CD14-positive monocyte (primary cell): ENCODE data around the gene LEF1. TPM values are rescaled to one million over a fixed set of nuclear protein-coding genes. Genes with fewer than 3 reads are reported as not detected.

ENCODE experiments used
- DNase-seq, 3 donors: peaks; one replicate each; pipeline ENCODE4 v3.0.0-alpha.2; 2011 to 2022
- H2AFZ ChIP-seq: 2 replicates; pipeline ENCODE4 v1.6.0; 2012; ENCODE audit warnings: mild to moderate bottlenecking, low read depth, low read length, inconsistent platforms; ENCODE audit not compliant: insufficient read depth, poor library complexity, severe bottlenecking
- H3K27ac ChIP-seq, 2 donors: 1 replicate in 1 of 2; 2 replicates in 1 of 2; pipeline ENCODE4 v1.5.1; 2012 to 2013; ENCODE audit warnings: low read length in 2 of 2, control low read depth in 1 of 2, inconsistent platforms in 1 of 2, low read depth in 1 of 2, mild to moderate bottlenecking in 1 of 2
- H3K27me3 ChIP-seq, 2 donors: one replicate each; pipeline versions ENCODE4 v1.6.0 to v1.6.1; 2011 to 2013; ENCODE audit warnings: low read length in 2 of 2; ENCODE audit not compliant: control insufficient read depth in 2 of 2, insufficient read depth in 2 of 2
- H3K36me3 ChIP-seq, 2 donors: replicated peaks in 1 of 2; 1 replicate in 1 of 2; 2 replicates in 1 of 2; pipeline versions ENCODE4 v1.5.1 to v1.6.1; 2012 to 2013; ENCODE audit warnings: low read length in 2 of 2, control low read depth in 1 of 2, inconsistent platforms in 1 of 2, mild to moderate bottlenecking in 1 of 2; ENCODE audit not compliant: insufficient read depth in 2 of 2, control insufficient read depth in 1 of 2
- H3K4me1 ChIP-seq, 2 donors: 1 replicate in 1 of 2; 2 replicates in 1 of 2; pipeline versions ENCODE4 v1.5.1 to v1.6.1; 2012 to 2013; ENCODE audit warnings: low read length in 2 of 2, control low read depth in 1 of 2, inconsistent platforms in 1 of 2, mild to moderate bottlenecking in 1 of 2, moderate library complexity in 1 of 2; ENCODE audit not compliant: insufficient read depth in 2 of 2, control insufficient read depth in 1 of 2
- H3K4me2 ChIP-seq: replicated peaks from 2 replicates; pipeline ENCODE3; 2012; ENCODE audit warnings: low read length, moderate library complexity, mild to moderate bottlenecking; ENCODE audit not compliant: poor library complexity, severe bottlenecking; ENCODE audit errors: extremely low read depth
- H3K4me3 ChIP-seq, 3 experiments: fragments of 200-600 bp in 1 of 3; sonication (generic) in 1 of 3; replicated peaks in 1 of 3; 1 replicate in 2 of 3; 2 replicates in 1 of 3; pipeline ENCODE4 v1.5.1; 2011 to 2013; ENCODE audit warnings: low read length in 3 of 3, mild to moderate bottlenecking in 3 of 3, control low read depth in 2 of 3, low read depth in 2 of 3, inconsistent platforms in 1 of 3, moderate library complexity in 1 of 3
- H3K79me2 ChIP-seq: 2 replicates; pipeline ENCODE4 v1.6.0; 2012; ENCODE audit warnings: mild to moderate bottlenecking, control low read depth, inconsistent platforms, low read length, moderate library complexity; ENCODE audit not compliant: insufficient read depth
- H3K9ac ChIP-seq: 2 replicates; pipeline ENCODE4 v1.6.0; 2017; ENCODE audit warnings: low read length, mild to moderate bottlenecking; ENCODE audit not compliant: insufficient read depth, poor library complexity, severe bottlenecking
- H3K9me3 ChIP-seq, 2 donors: replicated peaks in 1 of 2; 1 replicate in 1 of 2; 2 replicates in 1 of 2; pipeline versions ENCODE4 v1.5.1 to v1.6.1; 2012 to 2013; ENCODE audit warnings: low read length in 2 of 2, control low read depth in 1 of 2; ENCODE audit not compliant: control insufficient read depth in 1 of 2, insufficient read depth in 1 of 2
- H4K20me1 ChIP-seq: 2 replicates; pipeline ENCODE4 v1.6.0; 2012; ENCODE audit warnings: mild to moderate bottlenecking, low read length, control low read depth, moderate library complexity; ENCODE audit not compliant: insufficient read depth
- H3K27ac Mint-ChIP-seq, 7 donors: one replicate each; pipeline ENCODE4 v1.8.0; 2020; ENCODE audit warnings: mild to moderate bottlenecking in 7 of 7, mixed read lengths in 7 of 7, moderate library complexity in 6 of 7, inconsistent platforms in 2 of 7
- H3K27me3 Mint-ChIP-seq, 3 donors: one replicate each; pipeline ENCODE4 v1.8.0; 2021 to 2022; ENCODE audit warnings: low read depth in 3 of 3, mild to moderate bottlenecking in 3 of 3, mixed read lengths in 3 of 3, moderate library complexity in 3 of 3, inconsistent platforms in 1 of 3
- H3K36me3 Mint-ChIP-seq, 2 donors: one replicate each; pipeline ENCODE4 v1.8.0; 2020; ENCODE audit warnings: mixed read lengths in 2 of 2, inconsistent platforms in 1 of 2, mild to moderate bottlenecking in 1 of 2
- H3K4me1 Mint-ChIP-seq: one replicate; pipeline ENCODE4 v1.8.0; 2020; ENCODE audit warnings: mild to moderate bottlenecking, mixed read lengths
- H3K4me3 Mint-ChIP-seq, 2 donors: one replicate each; pipeline ENCODE4 v1.8.0; 2020; ENCODE audit warnings: mild to moderate bottlenecking in 2 of 2, mixed read lengths in 2 of 2, moderate library complexity in 1 of 2
- H3K9me3 Mint-ChIP-seq, 7 donors: one replicate each; pipeline ENCODE4 v1.8.0; 2020 to 2022; ENCODE audit warnings: mixed read lengths in 7 of 7, mild to moderate bottlenecking in 6 of 7, moderate library complexity in 6 of 7, inconsistent platforms in 2 of 7
- CTCF ChIP-seq: fragments of 200-600 bp; IDR thresholded peaks from one replicate; pipeline ENCODE4 v1.8.0; 2022; ENCODE audit warnings: antibody characterized with exemption, mild to moderate bottlenecking
- WGBS: methylation state at CpG from one replicate; pipeline ENCODE4 v1.1.5; 2013; ENCODE audit warnings: missing lambda C conversion rate; ENCODE audit not compliant: insufficient coverage; 5-methylcytosine and 5-hydroxymethylcytosine counted together
- intact Hi-C, 2 donors: fragments of 100-400 bp; cut with micrococcal nuclease; formaldehyde crosslinking; loops; one replicate each; pipeline versions ENCODE4 v1.15.0 to v1.15.1; 2023
- polyA plus RNA-seq, 3 donors: library from polyadenylated mRNA; depleted of rRNA in 1 of 3; unstranded in 2 of 3; stranded (reverse) in 1 of 3; fragments of 300-500 nt in 2 of 3; fragments of >200 nt in 1 of 3; fragmentation: Illumina TruSeq in 2 of 3; gene quantifications; 1 replicate in 2 of 3; 2 replicates in 1 of 3; pipeline ENCODE4 v1.2.3, GENCODE V29; 2012 to 2021

LEF1 gene
- polyA plus RNA-seq, 3 donors = 0.29 to 1.3 (median 0.61) TPM

- Histone ChIP-seq H3K27ac (no peak overlapping the region), H3K4me1 (no peaks in the 10 kb centered on the region), H4K20me1 (no peaks in the 10 kb centered on the region), H3K36me3 (no peaks in the 10 kb centered on the region), H2AFZ (no peak overlapping the region), H3K79me2 (no peaks in the 10 kb centered on the region), H3K4me2 (no peak overlapping the region), H3K9ac (no peak overlapping the region), H3K27me3 (no peaks in the 10 kb centered on the region), H3K9me3 (no peaks in the 10 kb centered on the region), H3K4me3 (no peak overlapping the region)
- Mint-ChIP-seq H3K36me3 (no peaks in the 10 kb centered on the region), H3K27ac (no peak overlapping the region), H3K27me3 (peaks cover 1 to 6% (median 5%) of the 10 kb centered on the region in 3 donors), H3K9me3 (peaks cover 0 to under 1% (median 0%) of the 10 kb centered on the region in 7 donors), H3K4me3 (no peak overlapping the region), H3K4me1 (no peaks in the 10 kb centered on the region)
- intact Hi-C loops = no loop called here
- 100% methylated on average over 2 of the region's 3 CpGs for WGBS
- no peak for DNase-seq
- TF ChIP-seq CTCF = no peak
Measured at GRCh38 chr4:108144451-108144850, 24.3 kb downstream of the LEF1 start.

- Histone ChIP-seq H3K4me3 (no peak overlapping the region), H3K27me3 (no peaks in the 10 kb centered on the region), H3K4me2 (no peak overlapping the region), H4K20me1 (no peaks in the 10 kb centered on the region), H3K79me2 (no peaks in the 10 kb centered on the region), H3K36me3 (no peaks in the 10 kb centered on the region), H3K9me3 (no peaks in the 10 kb centered on the region), H3K4me1 (no peaks in the 10 kb centered on the region), H2AFZ (no peak overlapping the region), H3K27ac (no peak overlapping the region), H3K9ac (no peak overlapping the region)
- intact Hi-C loops = no loop called here
- Mint-ChIP-seq H3K27ac (no peak overlapping the region), H3K27me3 (peaks cover 1 to 5% (median 4%) of the 10 kb centered on the region in 3 donors), H3K4me1 (no peaks in the 10 kb centered on the region), H3K36me3 (no peaks in the 10 kb centered on the region), H3K9me3 (peaks cover 0 to 2% (median 0%) of the 10 kb centered on the region in 7 donors), H3K4me3 (no peak overlapping the region)
- WGBS = 100% methylated on average over 2 of the region's 4 CpGs
- TF ChIP-seq CTCF = no peak
- DNase-seq = no peak
Measured at GRCh38 chr4:108143515-108143914, 25.2 kb downstream of the LEF1 start.
